Activated CD4-positive, alpha-beta T cell treated with anti-CD3 and anti-CD28 coated beads, Interleukin-2, amount 10 ng/mL, durations not matched to agents 7 days and 5 days (primary cell): ENCODE results near the gene SYNJ2. TPM values are rescaled to one million over a fixed set of nuclear protein-coding genes. Genes with fewer than 3 reads are reported as not detected.
A peak's percentile ranks its signal among the peaks of the same experiment; 100 is the strongest.

Experiments used
- CTCF ChIA-PET: fragments of 350-600 bp; sonication (Branson Sonifier 250); formaldehyde crosslinking; loops from one replicate; lab custom pipeline; 2021; ENCODE audit warnings: antibody characterized with exemption; lab: Charles Lee
- POLR2A ChIA-PET: fragments of 350-600 bp; sonication (Branson Sonifier 250); formaldehyde crosslinking; loops from one replicate; lab custom pipeline; 2021; ENCODE audit warnings: antibody characterized with exemption; lab: Charles Lee
- DNase-seq: peaks from one replicate; pipeline ENCODE4 v3.0.0-alpha.2; 2020
- H3K27ac Mint-ChIP-seq: one replicate; pipeline ENCODE4 v1.8.0; 2021; ENCODE audit warnings: mild to moderate bottlenecking, moderate library complexity, mixed read lengths
- H3K27me3 Mint-ChIP-seq: one replicate; pipeline ENCODE4 v1.8.0; 2021; ENCODE audit warnings: mixed read lengths
- H3K36me3 Mint-ChIP-seq: one replicate; pipeline ENCODE4 v1.8.0; 2021; ENCODE audit warnings: low read depth, mixed read lengths
- H3K4me1 Mint-ChIP-seq: one replicate; pipeline ENCODE4 v1.8.0; 2021; ENCODE audit warnings: mixed read lengths
- H3K4me3 Mint-ChIP-seq: one replicate; pipeline ENCODE4 v1.8.0; 2021; ENCODE audit warnings: mild to moderate bottlenecking, moderate library complexity, mixed read lengths
- H3K9me3 Mint-ChIP-seq: one replicate; pipeline ENCODE4 v1.8.0; 2021; ENCODE audit warnings: mixed read lengths
- total RNA-seq, 2 experiments: library from RNA; stranded (reverse); gene quantifications; one replicate each; pipeline ENCODE4 v1.2.3, GENCODE V29; 2021

Gene SYNJ2
- total RNA-seq, 2 experiments from 2014 or later, result 35.8 to 39.0 TPM

- POLR2A ChIA-PET, result no interaction called here
- Mint-ChIP-seq H3K9me3 (no peaks in the 10 kb centered on the region), H3K4me3 (no peak overlapping the region), H3K27ac (no peak overlapping the region), H3K4me1 (peaks cover 31% of the 10 kb centered on the region), H3K27me3 (no peaks in the 10 kb centered on the region), H3K36me3 (peaks cover 45% of the 10 kb centered on the region)
- CTCF ChIA-PET, result interaction anchor here (0.5 to 4.0 kb wide), 5 partner anchors 23 to 254 kb away, joined by 3 to 22 read pairs (median 4); no protein-coding TSS in a partner anchor
- no peak for DNase-seq
These were observed 67.7 kb downstream of the SYNJ2 start for GRCh38 chr6:158049055-158050028.

GRCh38 chr6:158050107-158050735 lies 68.6 kb downstream of the SYNJ2 start:
- Mint-ChIP-seq H3K36me3 (peaks cover 42% of the 10 kb centered on the region), H3K27me3 (no peaks in the 10 kb centered on the region), H3K4me1 (peaks cover 28% of the 10 kb centered on the region), H3K27ac (no peak overlapping the region), H3K4me3 (no peak overlapping the region), H3K9me3 (no peaks in the 10 kb centered on the region)
- no peak for DNase-seq
- ChIA-PET CTCF (interaction anchor here (0.7 to 1.0 kb wide), 3 partner anchors 24 to 60 kb away, joined by 3 to 4 read pairs (median 3); no protein-coding TSS in a partner anchor), POLR2A (no interaction called here)

GRCh38 chr6:158050955-158051354 lies 69.3 kb downstream of the SYNJ2 start:
- Mint-ChIP-seq H3K27ac (no peak overlapping the region), H3K27me3 (no peaks in the 10 kb centered on the region), H3K9me3 (no peaks in the 10 kb centered on the region), H3K4me3 (no peak overlapping the region), H3K4me1 (peaks cover 26% of the 10 kb centered on the region), H3K36me3 (peaks cover 35% of the 10 kb centered on the region)
- ChIA-PET CTCF (interaction anchor here (0.8 to 1.0 kb wide), 2 partner anchors 24 to 61 kb away, joined by 3 to 4 read pairs; no protein-coding TSS in a partner anchor), POLR2A (no interaction called here)
- DNase-seq, result no peak

GRCh38 chr6:158051968-158052367 lies 70.3 kb downstream of the SYNJ2 start:
- H3K36me3 Mint-ChIP-seq, result peaks cover 30% of the 10 kb centered on the region
- ChIA-PET CTCF (interaction anchor here (0.7 kb wide), 1 partner anchor 517 kb away, joined by 3 read pairs; no protein-coding TSS in a partner anchor), POLR2A (no interaction called here)
- H3K27me3 Mint-ChIP-seq, result no peaks in the 10 kb centered on the region
- no peaks in the 10 kb centered on the region for H3K9me3 Mint-ChIP-seq
- peaks cover 26% of the 10 kb centered on the region for H3K4me1 Mint-ChIP-seq
- H3K4me3 Mint-ChIP-seq, result no peak overlapping the region
- no peak overlapping the region for H3K27ac Mint-ChIP-seq
- DNase-seq, result no peak

- Mint-ChIP-seq H3K4me1 (peaks cover 30% of the 10 kb centered on the region), H3K27ac (no peak overlapping the region), H3K27me3 (no peaks in the 10 kb centered on the region), H3K9me3 (no peaks in the 10 kb centered on the region), H3K36me3 (peaks cover 24% of the 10 kb centered on the region), H3K4me3 (no peak overlapping the region)
- DNase-seq, result no peak
- POLR2A ChIA-PET, result no interaction called here
- CTCF ChIA-PET, result interaction anchor here (1.1 to 2.3 kb wide), 3 partner anchors 12 to 31 kb away, joined by 3 to 9 read pairs (median 6); no protein-coding TSS in a partner anchor
These were observed 72.0 kb downstream of the SYNJ2 start for GRCh38 chr6:158053377-158054313.

- no peak for DNase-seq
- Mint-ChIP-seq H3K4me3 (no peak overlapping the region), H3K9me3 (no peaks in the 10 kb centered on the region), H3K36me3 (peaks cover 12% of the 10 kb centered on the region), H3K4me1 (peaks cover 44% of the 10 kb centered on the region), H3K27ac (peak overlapping the region; percentile 41), H3K27me3 (no peaks in the 10 kb centered on the region)
- ChIA-PET POLR2A (no interaction called here), CTCF (interaction anchor here (0.6 to 1.8 kb wide), 2 partner anchors 16 to 29 kb away, joined by 3 to 4 read pairs; no protein-coding TSS in a partner anchor)
These were observed 74.7 kb downstream of the SYNJ2 start for GRCh38 chr6:158056355-158056754.

- DNase-seq, result no peak
- Mint-ChIP-seq H3K36me3 (peaks cover 12% of the 10 kb centered on the region), H3K9me3 (no peaks in the 10 kb centered on the region), H3K4me1 (peaks cover 44% of the 10 kb centered on the region), H3K27ac (no peak overlapping the region), H3K4me3 (no peak overlapping the region), H3K27me3 (no peaks in the 10 kb centered on the region)
- CTCF ChIA-PET, result interaction anchor here (0.6 to 2.3 kb wide), 3 partner anchors 10 to 43 kb away, joined by 3 to 9 read pairs (median 3); no protein-coding TSS in a partner anchor
- POLR2A ChIA-PET, result no interaction called here
These were observed 75.1 kb downstream of the SYNJ2 start for GRCh38 chr6:158056804-158057203.

- Mint-ChIP-seq H3K9me3 (no peaks in the 10 kb centered on the region), H3K4me3 (no peak overlapping the region), H3K4me1 (peaks cover 44% of the 10 kb centered on the region), H3K27ac (peak overlapping the region; percentile 9), H3K36me3 (peaks cover 12% of the 10 kb centered on the region), H3K27me3 (no peaks in the 10 kb centered on the region)
- POLR2A ChIA-PET, result interaction anchor here (0.7 kb wide), 1 partner anchor 15 kb away, joined by 4 read pairs; no protein-coding TSS in a partner anchor
- CTCF ChIA-PET, result interaction anchor here (0.6 to 2.6 kb wide), 6 partner anchors 11 to 57 kb away, joined by 3 to 9 read pairs (median 3); no protein-coding TSS in a partner anchor
- DNase-seq, result no peak
These were observed 75.7 kb downstream of the SYNJ2 start for GRCh38 chr6:158057213-158057987.

- no peaks in the 10 kb centered on the region for H3K27me3 Mint-ChIP-seq
- peaks cover 44% of the 10 kb centered on the region for H3K4me1 Mint-ChIP-seq
- CTCF ChIA-PET, result interaction anchor here (0.7 to 2.6 kb wide), 6 partner anchors 11 to 73 kb away, joined by 3 to 9 read pairs (median 3); no protein-coding TSS in a partner anchor
- H3K9me3 Mint-ChIP-seq, result no peaks in the 10 kb centered on the region
- no peak overlapping the region for H3K4me3 Mint-ChIP-seq
- no peak for DNase-seq
- peaks cover 15% of the 10 kb centered on the region for H3K36me3 Mint-ChIP-seq
- H3K27ac Mint-ChIP-seq, result peak overlapping the region; percentile 64
- POLR2A ChIA-PET, result interaction anchor here (0.7 kb wide), 1 partner anchor 14 kb away, joined by 4 read pairs; no protein-coding TSS in a partner anchor
These were observed 76.5 kb downstream of the SYNJ2 start for GRCh38 chr6:158058171-158058651.

GRCh38 chr6:158059108-158059507 lies 77.4 kb downstream of the SYNJ2 start:
- Mint-ChIP-seq H3K36me3 (peaks cover 13% of the 10 kb centered on the region), H3K27ac (no peak overlapping the region), H3K4me1 (peaks cover 44% of the 10 kb centered on the region), H3K9me3 (no peaks in the 10 kb centered on the region), H3K27me3 (no peaks in the 10 kb centered on the region), H3K4me3 (no peak overlapping the region)
- no peak for DNase-seq
- POLR2A ChIA-PET, result no interaction called here
- CTCF ChIA-PET, result interaction anchor here (1.2 to 2.6 kb wide), 4 partner anchors 10 to 74 kb away, joined by 3 to 9 read pairs (median 6); no protein-coding TSS in a partner anchor
